ENCODE data around the gene ATL2.

The ATL2 gene

DNA sequence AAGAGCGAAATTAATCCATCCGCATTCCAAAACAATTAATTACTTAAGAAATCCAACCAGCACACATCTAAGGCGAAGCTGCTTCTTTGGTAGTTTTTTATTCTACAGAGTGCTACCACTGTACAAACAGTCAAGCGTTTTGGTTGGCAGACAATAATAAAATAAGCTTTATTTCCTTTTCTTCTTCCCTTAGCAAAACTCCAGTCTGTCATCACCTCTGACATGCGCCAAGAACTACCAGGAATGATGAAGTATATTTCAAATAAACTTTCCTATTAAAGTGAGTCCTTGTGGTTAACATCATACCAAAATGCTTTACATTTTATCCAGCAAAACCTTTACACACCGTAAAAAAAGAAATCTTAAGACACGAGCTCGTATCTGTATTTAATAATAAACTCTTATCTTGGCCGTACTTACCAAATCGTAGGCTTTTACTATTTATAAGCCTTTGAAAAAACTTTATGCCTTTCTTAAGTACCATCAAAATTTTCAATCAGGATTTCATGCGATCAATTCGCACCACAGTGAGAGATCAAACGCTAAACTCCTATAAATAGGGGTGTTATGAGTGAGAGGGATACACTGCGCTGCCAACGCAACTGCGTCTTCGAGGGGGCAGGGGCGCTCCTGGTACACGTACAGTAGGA is 1.3 kb downstream of the ATL2 start:
- H3K36me3 ChIP-seq (ENCODE audit: control insufficient read depth, insufficient read depth, low read length): no peaks in the 10 kb centered on the region
- H3K4me1 ChIP-seq (ENCODE audit: control insufficient read depth, insufficient read depth, low read length, poor library complexity, severe bottlenecking): peaks cover 25% of the 10 kb centered on the region
- peak overlapping the region; percentile 79 for H3K4me3 ChIP-seq (ENCODE audit: insufficient read depth, low read depth, low read length, poor library complexity, severe bottlenecking)
- no peak for DNase-seq
- H3K27me3 ChIP-seq (replicated peaks; ENCODE audit: control insufficient read depth, insufficient read depth, low read length, poor library complexity, severe bottlenecking): no peaks in the 10 kb centered on the region
- H3K9me3 ChIP-seq (ENCODE audit: control insufficient read depth, low read length): no peaks in the 10 kb centered on the region
- peak overlapping the region; percentile 83 for H3K27ac ChIP-seq (ENCODE audit: insufficient read depth, low read length, poor library complexity, severe bottlenecking)

DNA sequence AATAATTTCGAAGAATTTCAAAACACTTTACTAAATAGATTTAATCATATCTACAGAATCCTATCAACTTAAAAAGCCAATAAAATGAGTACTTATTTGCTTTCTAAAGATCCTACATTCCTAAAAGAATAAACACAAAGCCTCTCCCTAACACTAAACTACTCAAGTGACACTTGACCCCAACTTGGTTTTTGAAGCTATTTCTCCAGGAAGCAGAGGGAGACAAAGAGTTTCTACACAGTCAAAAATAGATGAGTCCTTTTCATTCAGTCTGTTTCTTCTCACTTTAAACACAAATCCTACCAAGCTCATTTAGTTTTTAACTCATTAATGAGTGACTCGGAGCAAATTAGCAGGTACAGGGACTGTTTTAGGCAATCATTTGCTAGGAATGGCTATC is 2.1 kb downstream of the ATL2 start:
- Histone ChIP-seq H3K4me1 (ENCODE audit: control insufficient read depth, insufficient read depth, low read length, poor library complexity, severe bottlenecking) (peaks cover 17% of the 10 kb centered on the region), H3K36me3 (ENCODE audit: control insufficient read depth, insufficient read depth, low read length) (no peaks in the 10 kb centered on the region), H3K27ac (ENCODE audit: insufficient read depth, low read length, poor library complexity, severe bottlenecking) (no peak overlapping the region), H3K4me3 (ENCODE audit: insufficient read depth, low read depth, low read length, poor library complexity, severe bottlenecking) (no peak overlapping the region), H3K9me3 (ENCODE audit: control insufficient read depth, low read length) (no peaks in the 10 kb centered on the region), H3K27me3 (replicated peaks; ENCODE audit: control insufficient read depth, insufficient read depth, low read length, poor library complexity, severe bottlenecking) (no peaks in the 10 kb centered on the region)
- no peak for DNase-seq

DNA sequence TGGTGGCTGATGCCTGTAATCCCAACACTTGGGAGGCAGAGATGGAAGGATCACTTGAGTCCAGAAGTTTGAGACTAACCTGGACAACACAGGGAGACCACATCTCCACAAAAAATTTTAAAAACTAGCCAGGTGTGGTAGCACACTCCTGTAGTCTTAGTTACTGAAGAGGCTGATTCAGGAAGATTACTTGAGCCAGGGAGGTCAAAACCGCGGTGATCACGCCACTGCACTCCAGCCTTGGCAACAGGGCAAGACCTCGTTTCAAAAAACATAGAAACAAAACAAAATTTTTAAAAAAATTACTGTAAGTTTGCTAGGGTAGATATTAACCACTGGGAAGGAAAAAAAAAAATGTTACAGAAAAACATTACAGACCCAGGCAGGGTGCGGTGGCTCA is 5.8 kb downstream of the ATL2 start:
- no peak for DNase-seq
- H3K27me3 ChIP-seq (replicated peaks; ENCODE audit: control insufficient read depth, insufficient read depth, low read length, poor library complexity, severe bottlenecking): no peaks in the 10 kb centered on the region
- peaks cover 7% of the 10 kb centered on the region for H3K4me1 ChIP-seq (ENCODE audit: control insufficient read depth, insufficient read depth, low read length, poor library complexity, severe bottlenecking)
- no peak overlapping the region for H3K27ac ChIP-seq (ENCODE audit: insufficient read depth, low read length, poor library complexity, severe bottlenecking)
- no peak overlapping the region for H3K4me3 ChIP-seq (ENCODE audit: insufficient read depth, low read depth, low read length, poor library complexity, severe bottlenecking)
- no peaks in the 10 kb centered on the region for H3K36me3 ChIP-seq (ENCODE audit: control insufficient read depth, insufficient read depth, low read length)
- no peaks in the 10 kb centered on the region for H3K9me3 ChIP-seq (ENCODE audit: control insufficient read depth, low read length)

DNA sequence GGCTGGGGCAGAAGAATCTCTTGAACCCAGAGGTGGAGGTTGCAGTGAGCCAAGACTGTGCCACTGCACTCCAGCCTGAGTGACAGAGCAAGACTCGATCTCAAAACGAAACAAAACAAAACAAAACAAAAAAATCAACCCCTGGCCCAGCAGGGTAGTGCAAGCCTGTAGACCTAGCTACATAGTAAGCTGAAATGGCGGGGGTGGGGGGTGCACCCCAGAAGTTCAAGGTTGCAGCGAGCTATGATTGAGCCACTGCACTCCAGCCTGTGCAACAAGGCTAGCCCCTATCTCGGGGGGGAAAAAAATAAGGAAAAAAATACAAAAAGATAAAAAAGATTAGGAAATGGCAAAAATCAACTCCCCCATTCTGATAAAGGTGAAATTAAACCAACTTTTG is 6.4 kb downstream of the ATL2 start:
- no peaks in the 10 kb centered on the region for H3K9me3 ChIP-seq (ENCODE audit: control insufficient read depth, low read length)
- H3K27ac ChIP-seq (ENCODE audit: insufficient read depth, low read length, poor library complexity, severe bottlenecking): no peak overlapping the region
- H3K36me3 ChIP-seq (ENCODE audit: control insufficient read depth, insufficient read depth, low read length): no peaks in the 10 kb centered on the region
- DNase-seq: no peak
- H3K27me3 ChIP-seq (replicated peaks; ENCODE audit: control insufficient read depth, insufficient read depth, low read length, poor library complexity, severe bottlenecking): no peaks in the 10 kb centered on the region
- H3K4me1 ChIP-seq (ENCODE audit: control insufficient read depth, insufficient read depth, low read length, poor library complexity, severe bottlenecking): peaks cover 2% of the 10 kb centered on the region
- no peak overlapping the region for H3K4me3 ChIP-seq (ENCODE audit: insufficient read depth, low read depth, low read length, poor library complexity, severe bottlenecking)

DNA sequence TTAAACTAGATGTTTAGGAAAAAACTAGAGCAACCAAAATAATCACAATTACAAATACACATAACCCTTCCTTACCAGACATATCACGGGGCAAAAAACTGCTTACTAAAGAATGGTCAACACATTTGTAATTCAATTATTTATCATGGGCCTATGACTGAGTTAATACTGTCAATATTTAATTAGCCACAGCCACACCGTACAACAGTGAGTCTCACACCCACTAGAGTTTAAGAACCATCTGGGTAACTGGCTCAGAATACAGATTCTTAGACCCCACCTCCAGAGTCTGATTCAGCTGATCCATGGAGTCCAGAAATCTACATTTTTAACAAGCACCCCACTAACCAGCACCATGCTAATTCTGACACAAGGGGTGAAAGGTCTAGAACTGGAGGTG is 14.8 kb downstream of the ATL2 start:
- Histone ChIP-seq H3K9me3 (ENCODE audit: control insufficient read depth, low read length) (no peaks in the 10 kb centered on the region), H3K36me3 (ENCODE audit: control insufficient read depth, insufficient read depth, low read length) (no peaks in the 10 kb centered on the region), H3K4me3 (ENCODE audit: insufficient read depth, low read depth, low read length, poor library complexity, severe bottlenecking) (no peak overlapping the region), H3K4me1 (ENCODE audit: control insufficient read depth, insufficient read depth, low read length, poor library complexity, severe bottlenecking) (no peaks in the 10 kb centered on the region), H3K27ac (ENCODE audit: insufficient read depth, low read length, poor library complexity, severe bottlenecking) (no peak overlapping the region), H3K27me3 (replicated peaks; ENCODE audit: control insufficient read depth, insufficient read depth, low read length, poor library complexity, severe bottlenecking) (no peaks in the 10 kb centered on the region)
- no peak for DNase-seq

DNA sequence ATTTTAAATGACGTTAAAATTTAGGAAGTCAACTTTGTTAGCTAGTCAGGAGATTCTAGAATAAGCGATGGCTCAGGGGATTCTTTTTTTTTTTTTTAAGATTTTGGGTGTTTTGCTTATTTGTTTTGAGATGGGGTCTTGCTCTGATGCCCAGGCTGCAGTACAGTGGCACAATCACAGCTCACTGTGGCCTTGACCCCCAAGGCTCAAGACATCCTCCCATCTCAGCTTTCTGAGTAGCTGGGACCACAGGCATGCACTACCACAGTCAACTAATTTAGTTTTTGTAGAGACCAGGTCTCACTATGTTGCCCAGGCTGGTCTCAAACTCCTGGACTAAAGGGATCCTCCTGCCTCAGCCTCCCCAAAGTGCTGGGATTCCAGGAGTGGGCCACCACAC is 16.9 kb downstream of the ATL2 start:
- H3K4me1 ChIP-seq (ENCODE audit: control insufficient read depth, insufficient read depth, low read length, poor library complexity, severe bottlenecking): no peaks in the 10 kb centered on the region
- DNase-seq: no peak

DNA sequence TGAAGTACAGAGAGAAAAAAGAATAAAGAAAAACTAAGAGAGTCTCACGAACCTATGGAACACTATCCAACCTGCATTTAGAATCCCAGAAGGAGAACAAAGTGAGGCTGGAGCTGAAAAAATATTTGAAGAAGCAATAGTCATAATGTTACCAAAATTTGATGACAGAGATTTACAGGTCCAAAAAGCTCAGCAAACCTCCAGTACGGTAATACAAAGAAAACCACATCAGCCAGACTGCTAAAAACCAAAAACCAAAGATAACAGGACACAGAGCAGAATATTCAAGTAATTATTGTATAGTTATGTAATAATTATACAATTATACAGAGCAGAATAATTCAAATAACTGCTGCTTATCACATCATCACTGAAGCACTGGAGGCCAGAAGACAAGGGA is 23.7 kb downstream of the ATL2 start:
- Histone ChIP-seq H3K36me3 (ENCODE audit: control insufficient read depth, insufficient read depth, low read length) (no peaks in the 10 kb centered on the region), H3K4me3 (ENCODE audit: insufficient read depth, low read depth, low read length, poor library complexity, severe bottlenecking) (no peak overlapping the region), H3K4me1 (ENCODE audit: control insufficient read depth, insufficient read depth, low read length, poor library complexity, severe bottlenecking) (no peaks in the 10 kb centered on the region), H3K27ac (ENCODE audit: insufficient read depth, low read length, poor library complexity, severe bottlenecking) (no peak overlapping the region), H3K27me3 (replicated peaks; ENCODE audit: control insufficient read depth, insufficient read depth, low read length, poor library complexity, severe bottlenecking) (no peaks in the 10 kb centered on the region), H3K9me3 (ENCODE audit: control insufficient read depth, low read length) (no peaks in the 10 kb centered on the region)
- DNase-seq: no peak

More for the DNA sequence above, 16.9 kb downstream of the ATL2 start:
- Histone ChIP-seq H3K9me3 (ENCODE audit: control insufficient read depth, low read length) (no peaks in the 10 kb centered on the region), H3K27ac (ENCODE audit: insufficient read depth, low read length, poor library complexity, severe bottlenecking) (no peak overlapping the region), H3K36me3 (ENCODE audit: control insufficient read depth, insufficient read depth, low read length) (no peaks in the 10 kb centered on the region), H3K27me3 (replicated peaks; ENCODE audit: control insufficient read depth, insufficient read depth, low read length, poor library complexity, severe bottlenecking) (no peaks in the 10 kb centered on the region), H3K4me3 (ENCODE audit: insufficient read depth, low read depth, low read length, poor library complexity, severe bottlenecking) (no peak overlapping the region)

DNA sequence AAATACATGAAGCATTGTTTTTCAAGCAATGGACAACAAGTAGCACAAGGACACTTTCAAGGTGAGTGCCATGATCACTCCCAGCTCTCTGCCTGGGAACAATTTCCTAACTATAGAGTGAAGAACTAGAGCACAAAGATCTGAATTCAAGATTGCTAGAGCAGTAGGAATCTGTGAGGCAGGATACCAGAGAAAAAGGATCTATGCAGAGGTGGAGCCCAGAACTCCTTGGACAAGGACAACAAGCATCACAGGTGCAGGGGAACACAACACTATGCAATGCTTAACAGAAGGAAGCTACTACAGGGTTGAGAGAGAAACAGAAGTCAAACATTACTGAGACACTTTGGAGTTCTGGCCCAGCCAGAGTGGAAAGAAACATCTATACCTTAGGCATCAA is 24.7 kb downstream of the ATL2 start:
- Histone ChIP-seq H3K27me3 (replicated peaks; ENCODE audit: control insufficient read depth, insufficient read depth, low read length, poor library complexity, severe bottlenecking) (no peaks in the 10 kb centered on the region), H3K4me3 (ENCODE audit: insufficient read depth, low read depth, low read length, poor library complexity, severe bottlenecking) (no peak overlapping the region), H3K4me1 (ENCODE audit: control insufficient read depth, insufficient read depth, low read length, poor library complexity, severe bottlenecking) (no peaks in the 10 kb centered on the region), H3K36me3 (ENCODE audit: control insufficient read depth, insufficient read depth, low read length) (no peaks in the 10 kb centered on the region), H3K9me3 (ENCODE audit: control insufficient read depth, low read length) (no peaks in the 10 kb centered on the region), H3K27ac (ENCODE audit: insufficient read depth, low read length, poor library complexity, severe bottlenecking) (no peak overlapping the region)
- DNase-seq: no peak

DNA sequence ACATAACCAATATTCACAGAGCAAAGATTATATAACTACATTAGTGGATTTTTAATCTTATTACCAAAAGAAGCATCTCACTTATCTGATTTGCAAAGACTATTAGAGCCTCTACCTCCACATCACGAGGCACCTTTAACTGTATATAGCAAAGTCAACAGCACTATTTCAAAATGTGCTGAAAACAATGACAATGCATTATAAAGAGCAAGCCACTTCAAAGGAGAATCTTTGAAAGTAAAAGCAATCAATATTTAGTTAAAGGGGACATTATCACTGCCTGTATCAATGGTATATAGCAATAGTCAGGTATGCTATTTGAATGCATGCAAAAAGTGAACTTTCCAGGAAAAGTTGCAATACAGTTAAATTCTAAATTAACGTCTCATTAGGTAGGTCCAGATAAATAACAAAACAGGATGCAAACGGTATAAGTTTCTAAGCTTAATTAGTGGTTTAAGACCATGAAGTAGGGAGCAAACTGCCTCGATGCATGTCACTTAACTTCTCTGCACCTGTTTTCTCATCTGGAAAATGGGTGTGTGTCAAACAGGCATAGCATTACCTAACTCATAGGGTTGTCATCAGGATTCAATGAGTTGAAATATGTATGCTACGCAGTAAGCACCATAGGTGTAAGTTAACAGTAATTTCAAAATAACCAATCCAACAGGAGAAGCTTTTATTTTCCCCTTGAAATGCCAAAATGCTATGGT is 31.6 kb downstream of the ATL2 start:
- Histone ChIP-seq H3K27me3 (replicated peaks; ENCODE audit: control insufficient read depth, insufficient read depth, low read length, poor library complexity, severe bottlenecking) (no peaks in the 10 kb centered on the region), H3K27ac (ENCODE audit: insufficient read depth, low read length, poor library complexity, severe bottlenecking) (no peak overlapping the region)

DNA sequence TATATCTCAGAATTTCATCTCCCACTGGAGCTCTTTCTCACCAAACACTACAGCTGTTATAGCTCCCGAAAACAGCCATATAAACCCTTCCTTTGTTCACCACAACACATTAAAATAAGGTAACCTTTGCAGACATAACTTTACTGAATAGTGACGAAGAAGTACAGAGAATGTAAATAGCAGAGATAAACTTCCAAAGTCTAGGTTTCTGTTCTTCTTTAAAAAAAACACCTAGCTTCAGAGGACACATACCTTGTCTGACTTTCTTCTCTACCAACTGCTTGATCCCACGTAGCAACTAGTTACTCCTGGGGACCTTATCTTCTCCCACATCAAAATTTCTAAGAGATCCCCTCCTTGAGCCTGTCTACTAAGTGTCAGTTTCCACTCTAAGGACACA is 32.3 kb downstream of the ATL2 start:
- no peaks in the 10 kb centered on the region for H3K4me1 ChIP-seq (ENCODE audit: control insufficient read depth, insufficient read depth, low read length, poor library complexity, severe bottlenecking)
- no peaks in the 10 kb centered on the region for H3K9me3 ChIP-seq (ENCODE audit: control insufficient read depth, low read length)
- DNase-seq: no peak
- no peaks in the 10 kb centered on the region for H3K27me3 ChIP-seq (replicated peaks; ENCODE audit: control insufficient read depth, insufficient read depth, low read length, poor library complexity, severe bottlenecking)
- H3K36me3 ChIP-seq (ENCODE audit: control insufficient read depth, insufficient read depth, low read length): peaks cover 14% of the 10 kb centered on the region
- H3K27ac ChIP-seq (ENCODE audit: insufficient read depth, low read length, poor library complexity, severe bottlenecking): no peak overlapping the region
- no peak overlapping the region for H3K4me3 ChIP-seq (ENCODE audit: insufficient read depth, low read depth, low read length, poor library complexity, severe bottlenecking)

More for the DNA sequence above, 31.6 kb downstream of the ATL2 start:
- Histone ChIP-seq H3K4me1 (ENCODE audit: control insufficient read depth, insufficient read depth, low read length, poor library complexity, severe bottlenecking) (no peaks in the 10 kb centered on the region), H3K36me3 (ENCODE audit: control insufficient read depth, insufficient read depth, low read length) (peaks cover 14% of the 10 kb centered on the region), H3K4me3 (ENCODE audit: insufficient read depth, low read depth, low read length, poor library complexity, severe bottlenecking) (no peak overlapping the region), H3K9me3 (ENCODE audit: control insufficient read depth, low read length) (no peaks in the 10 kb centered on the region)
- DNase-seq: no peak
